Left ventricle myocardium inferior (tissue), 1 donor: ENCODE measurements around the gene SHB. TPM values are rescaled to one million over a fixed set of nuclear protein-coding genes. Genes with fewer than 3 reads are reported as not detected.
A peak's percentile ranks its signal among the peaks of the same experiment; 100 is the strongest.

ENCODE experiments used
- DNase-seq: peaks from one replicate; pipeline ENCODE4 v3.0.0-alpha.2; 2020
- H3K27ac ChIP-seq: fragments of 200-600 bp; replicated peaks from 2 replicates; pipeline ENCODE4 v1.8.0; 2021
- H3K27me3 ChIP-seq: fragments of 200-600 bp; 2 replicates; pipeline ENCODE4 v1.8.0; 2021; ENCODE audit warnings: low read depth
- H3K36me3 ChIP-seq: fragments of 200-600 bp; 2 replicates; pipeline ENCODE4 v1.8.0; 2021
- H3K4me1 ChIP-seq: fragments of 200-600 bp; 2 replicates; pipeline ENCODE4 v1.8.0; 2021
- H3K4me3 ChIP-seq: fragments of 200-600 bp; 2 replicates; pipeline ENCODE4 v1.8.0; 2021; ENCODE audit warnings: mild to moderate bottlenecking, moderate library complexity
- H3K9me3 ChIP-seq: fragments of 200-600 bp; replicated peaks from 2 replicates; pipeline ENCODE4 v1.8.0; 2021
- CTCF ChIP-seq: fragments of 200-600 bp; IDR thresholded peaks from 2 replicates; pipeline ENCODE4 v1.8.0; 2021; ENCODE audit warnings: antibody characterized with exemption, mild to moderate bottlenecking, borderline replicate concordance
- intact Hi-C: fragments of 100-400 bp; cut with micrococcal nuclease; formaldehyde crosslinking; loops from one replicate; pipeline ENCODE4 v1.11.0; 2022
- total RNA-seq: library from RNA; stranded (reverse); fragmentation: NEBNext Ultra II Directional; extraction: Animal tissue kit (Norgen Biotek cat#: 25700); gene quantifications from one replicate; pipeline ENCODE4 v1.2.1, GENCODE V29; 2021
- donor health status: DM: no; HTN: yes; CAD: no; lungs with severe emphysema.

Gene SHB
- total RNA-seq, 1 donor from 2014 or later = 19.4 TPM

- Histone ChIP-seq H3K4me3 (no peak overlapping the region), H3K9me3 (no peaks in the 10 kb centered on the region), H3K36me3 (no peaks in the 10 kb centered on the region), H3K4me1 (peaks cover 95% of the 10 kb centered on the region), H3K27ac (peak overlapping the region; percentile 100), H3K27me3 (no peaks in the 10 kb centered on the region)
- DNase-seq = peak; percentile 46
- no peak for TF ChIP-seq CTCF
- intact Hi-C loops = no loop called here
These were observed 11.4 kb downstream of the SHB start for GRCh38 chr9:38057416-38058195.

- no peak for DNase-seq
- H3K36me3 ChIP-seq = no peaks in the 10 kb centered on the region
- TF ChIP-seq CTCF = no peak
- intact Hi-C loops = no loop called here
- H3K27ac ChIP-seq = peak overlapping the region; percentile 12
- peaks cover 84% of the 10 kb centered on the region for H3K4me1 ChIP-seq
- no peaks in the 10 kb centered on the region for H3K27me3 ChIP-seq
- no peaks in the 10 kb centered on the region for H3K9me3 ChIP-seq
- no peak overlapping the region for H3K4me3 ChIP-seq
These were observed 14.4 kb downstream of the SHB start for GRCh38 chr9:38054653-38055052.

- intact Hi-C loops = no loop called here
- Histone ChIP-seq H3K36me3 (no peaks in the 10 kb centered on the region), H3K27ac (peak overlapping the region; percentile 12), H3K27me3 (no peaks in the 10 kb centered on the region), H3K4me3 (no peak overlapping the region), H3K4me1 (peaks cover 84% of the 10 kb centered on the region), H3K9me3 (no peaks in the 10 kb centered on the region)
- no peak for TF ChIP-seq CTCF
- DNase-seq = no peak
These were observed 15.1 kb downstream of the SHB start for GRCh38 chr9:38053697-38054461.

GRCh38 chr9:38051780-38052546 is 17.1 kb downstream of the SHB start:
- H3K4me1 ChIP-seq = peaks cover 84% of the 10 kb centered on the region
- peak overlapping the region; percentile 45 for H3K27ac ChIP-seq
- DNase-seq = no peak
- no peak overlapping the region for H3K4me3 ChIP-seq
- TF ChIP-seq CTCF = no peak
- H3K9me3 ChIP-seq = no peaks in the 10 kb centered on the region
- intact Hi-C loops = no loop called here
- H3K27me3 ChIP-seq = no peaks in the 10 kb centered on the region
- H3K36me3 ChIP-seq = no peaks in the 10 kb centered on the region

GRCh38 chr9:38048316-38048969 is 20.6 kb downstream of the SHB start:
- Histone ChIP-seq H3K4me1 (peaks cover 78% of the 10 kb centered on the region), H3K27me3 (no peaks in the 10 kb centered on the region), H3K36me3 (no peaks in the 10 kb centered on the region), H3K27ac (peak overlapping the region; percentile 89), H3K4me3 (no peak overlapping the region), H3K9me3 (no peaks in the 10 kb centered on the region)
- TF ChIP-seq CTCF = no peak
- no peak for DNase-seq
- intact Hi-C loops = no loop called here
